Activated naive CD4-positive, alpha-beta T cell treated with anti-CD3 and anti-CD28 coated beads, Interleukin-2, amount 50 U/mL, for 16 hours (primary cell): Measurements from ENCODE around the gene REM2.

Experiments
- DNase-seq: peaks from one replicate; pipeline ENCODE4 v3.0.0-alpha.2; 2020

REM2 gene

GRCh38 chr14:22875003-22875747, 7.8 kb upstream of the REM2 start:
- no peak for DNase-seq

- DNase-seq = no peak
These were observed 7.2 kb upstream of the REM2 start for GRCh38 chr14:22875748-22876319.

DNA sequence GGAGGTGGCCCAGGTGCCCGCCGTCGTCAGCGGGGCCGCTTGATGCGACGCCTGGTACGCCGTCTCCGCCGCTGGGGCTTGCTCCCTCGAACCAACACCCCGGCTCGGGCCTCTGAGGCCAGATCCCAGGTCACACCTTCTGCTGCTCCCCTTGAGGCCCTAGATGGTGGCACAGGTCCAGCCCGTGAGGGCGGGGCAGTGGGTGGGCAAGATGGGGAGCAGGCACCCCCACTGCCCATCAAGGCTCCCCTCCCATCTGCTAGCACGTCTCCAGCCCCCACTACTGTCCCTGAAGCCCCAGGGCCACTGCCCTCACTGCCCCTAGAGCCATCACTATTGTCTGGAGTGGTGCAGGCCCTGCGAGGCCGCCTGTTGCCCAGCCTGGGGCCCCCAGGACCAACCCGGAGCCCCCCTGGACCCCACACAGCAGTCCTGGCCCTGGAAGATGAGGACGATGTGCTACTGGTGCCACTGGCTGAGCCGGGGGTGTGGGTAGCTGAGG, 6.0 kb upstream of the REM2 start:
- DNase-seq = no peak

DNA sequence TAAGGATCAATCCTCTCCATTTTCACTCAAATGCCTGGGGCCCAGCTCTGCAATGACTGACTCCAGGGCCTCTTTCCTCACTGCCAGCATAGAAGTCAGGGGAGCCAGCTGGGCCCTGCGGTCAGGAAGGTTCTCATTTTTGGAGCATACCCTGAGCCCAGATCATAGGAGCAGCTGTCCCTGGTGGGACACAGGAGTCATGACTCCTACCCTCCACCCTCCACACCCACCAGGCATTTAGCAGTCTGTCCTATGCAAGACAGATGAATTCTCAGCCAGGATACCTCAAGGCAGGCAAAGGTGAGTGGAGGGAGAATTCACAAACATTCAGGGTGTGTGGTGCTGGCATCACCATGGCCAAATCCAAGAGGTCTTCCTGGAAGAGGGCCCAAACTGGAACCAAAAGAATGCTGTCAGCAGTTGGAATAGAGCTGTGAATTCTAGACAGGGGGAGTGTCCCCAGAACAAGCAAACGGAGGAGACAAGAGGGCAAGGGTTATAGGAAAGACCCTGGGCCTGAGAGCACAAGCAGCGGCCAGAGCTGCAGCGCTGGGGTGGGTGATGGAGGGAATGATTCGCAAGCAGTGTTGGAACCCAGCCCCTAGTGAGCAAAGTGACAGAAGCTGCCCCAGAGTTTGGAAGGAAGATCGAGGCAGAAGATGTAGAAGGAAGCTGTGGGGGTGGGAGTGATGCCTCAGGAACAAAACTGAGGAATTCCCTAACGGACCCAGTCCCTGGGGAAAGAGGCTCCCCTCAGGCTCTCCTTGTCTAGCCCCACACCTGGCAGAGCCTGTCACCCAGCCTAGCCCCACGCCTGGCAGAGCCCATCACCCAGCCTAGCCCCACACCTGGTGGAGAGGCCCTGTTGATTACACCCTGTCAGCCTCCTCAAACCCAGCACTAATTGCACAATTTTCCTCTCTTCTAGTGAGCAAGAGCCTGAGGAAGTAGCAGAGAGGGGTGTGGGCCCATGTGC, 4.5 kb upstream of the REM2 start:
- DNase-seq = no peak

DNA sequence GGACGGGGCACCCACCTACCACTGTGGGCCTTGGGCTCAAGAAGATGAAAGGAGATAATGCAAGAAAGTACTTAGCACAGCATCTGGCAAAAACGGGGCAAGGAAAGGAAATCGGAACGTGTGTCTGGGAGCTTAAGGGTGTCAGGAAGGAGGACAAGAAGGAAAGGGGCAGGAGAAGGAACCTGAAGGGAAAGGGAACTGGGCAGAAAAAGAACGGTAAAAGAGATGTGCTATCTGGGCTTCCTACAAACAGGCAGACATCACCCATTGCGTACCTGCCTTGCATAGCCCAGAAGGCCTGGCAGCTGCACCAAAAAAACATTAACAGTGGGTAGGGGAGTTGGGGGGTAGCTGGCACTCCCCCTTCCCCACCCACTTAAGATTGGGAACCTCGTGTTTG, 958 bp upstream of the REM2 start:
- DNase-seq = no peak

DNA sequence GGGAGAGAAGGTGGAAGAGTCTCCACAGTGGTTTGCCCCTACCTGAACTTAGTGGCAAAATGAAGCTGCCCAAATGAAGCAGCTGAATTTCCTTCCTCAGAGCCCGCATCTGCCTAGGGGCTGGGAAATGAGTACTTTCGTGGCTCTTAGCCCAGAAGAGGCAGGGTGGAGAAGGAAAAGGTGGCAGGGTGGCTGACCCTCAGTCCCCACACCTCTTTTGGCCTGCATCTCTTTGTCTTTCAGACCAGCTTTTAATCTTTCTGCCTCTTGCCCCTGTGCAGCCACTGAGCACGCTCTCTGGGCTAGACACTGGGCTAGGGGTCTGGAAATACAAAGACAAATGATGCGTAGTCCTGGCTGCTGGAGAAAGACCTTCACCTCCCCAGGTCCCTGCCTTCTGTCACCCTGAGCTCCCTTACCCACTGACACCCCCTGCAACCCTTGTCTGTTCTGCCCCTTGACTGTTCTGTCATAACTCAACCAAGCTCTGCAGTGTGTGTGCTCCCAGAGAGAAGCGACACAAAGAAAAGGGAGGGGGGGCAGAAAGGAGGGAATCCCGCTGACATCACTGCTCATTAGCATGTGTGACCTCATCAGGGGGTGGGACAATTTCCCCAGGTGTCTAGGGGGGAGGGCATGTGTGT, 371 bp upstream of the REM2 start:
- peak; percentile 58 for DNase-seq

GRCh38 chr14:22884076-22884737, 1.2 kb downstream of the REM2 start:
- no peak for DNase-seq

DNA sequence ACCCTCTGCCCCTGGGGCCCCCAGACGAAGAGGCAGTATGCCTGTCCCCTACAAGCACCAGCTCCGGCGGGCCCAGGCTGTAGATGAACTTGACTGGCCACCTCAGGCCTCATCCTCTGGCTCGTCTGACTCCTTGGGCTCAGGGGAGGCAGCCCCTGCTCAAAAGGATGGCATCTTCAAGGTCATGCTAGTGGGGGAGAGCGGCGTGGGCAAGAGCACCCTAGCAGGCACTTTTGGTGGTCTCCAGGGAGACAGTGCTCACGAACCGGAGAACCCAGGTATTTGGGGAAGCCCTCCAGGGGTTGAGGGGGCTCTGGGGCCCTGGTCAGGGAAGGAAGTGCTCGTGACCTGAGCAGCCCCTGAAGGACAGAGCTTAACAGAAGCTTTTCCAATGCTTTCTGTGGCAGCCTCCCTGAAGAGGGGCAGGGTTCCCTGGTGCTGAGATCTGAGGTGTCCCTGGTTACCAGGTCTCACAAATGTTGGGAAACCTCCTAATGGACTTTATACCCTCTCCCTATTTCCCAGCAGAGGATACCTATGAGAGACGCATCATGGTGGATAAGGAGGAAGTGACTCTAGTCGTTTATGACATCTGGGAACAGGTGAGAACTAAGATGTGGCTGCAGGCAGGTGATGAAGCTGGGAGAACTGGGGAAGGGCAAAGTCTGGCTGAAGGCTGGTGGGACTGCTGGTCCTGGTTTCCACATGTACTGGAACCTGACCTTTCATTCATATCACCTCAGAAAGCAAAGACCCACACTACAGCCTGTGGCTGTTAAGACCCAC, 1.9 kb downstream of the REM2 start:
- no peak for DNase-seq

GRCh38 chr14:22885975-22886374, 3.0 kb downstream of the REM2 start:
- no peak for DNase-seq

- peak; percentile 63 for DNase-seq
These were observed 3.7 kb downstream of the REM2 start for GRCh38 chr14:22886500-22887259.

- DNase-seq = no peak
These were observed 4.4 kb downstream of the REM2 start for GRCh38 chr14:22887260-22887989.

GRCh38 chr14:22887990-22888378, 5.0 kb downstream of the REM2 start:
- DNase-seq = peak; percentile 79

GRCh38 chr14:22888662-22889061, 5.6 kb downstream of the REM2 start:
- no peak for DNase-seq

DNA sequence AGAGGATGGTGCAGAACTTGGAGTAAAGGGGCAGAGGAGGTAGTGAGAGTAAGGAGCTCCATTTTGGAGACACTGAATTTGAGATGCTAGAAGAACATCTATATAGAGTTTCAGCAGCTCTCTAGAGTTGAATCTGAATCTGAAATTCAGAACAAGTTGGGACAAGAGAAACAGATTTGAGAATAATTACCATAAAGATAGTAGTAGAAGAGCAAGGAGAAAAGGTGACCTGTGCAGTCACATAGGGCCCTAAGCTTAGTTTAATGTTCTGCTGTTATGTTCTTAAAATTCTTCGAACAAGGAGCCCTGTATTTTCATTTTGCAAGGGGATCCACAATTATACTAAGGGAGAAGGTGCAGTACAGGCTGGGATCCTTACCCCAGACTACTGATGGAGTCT, 7.4 kb downstream of the REM2 start:
- no peak for DNase-seq

- DNase-seq = no peak
These were observed 9.5 kb downstream of the REM2 start for GRCh38 chr14:22892488-22892887.

- no peak for DNase-seq
These were observed 10.7 kb downstream of the REM2 start for GRCh38 chr14:22893706-22894105.

DNA sequence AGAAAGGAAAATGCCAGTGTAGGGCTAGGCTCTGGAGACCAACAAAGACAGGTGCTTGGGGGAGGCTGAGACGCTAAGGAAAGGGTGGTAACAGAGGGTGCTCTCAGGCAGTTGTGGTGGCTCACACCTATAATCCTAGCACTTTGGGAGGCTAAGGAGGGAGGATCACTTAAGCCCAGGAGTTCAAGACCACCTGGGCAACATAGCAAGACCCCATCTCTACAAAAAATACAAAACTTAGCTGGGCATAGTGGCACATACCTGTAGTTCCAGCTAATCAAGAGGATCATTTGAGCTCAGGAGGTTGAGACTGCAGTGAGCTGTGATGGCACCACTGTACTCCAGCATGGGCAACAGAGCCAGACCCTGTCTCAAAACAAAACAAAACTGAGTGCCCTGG, 12.4 kb downstream of the REM2 start:
- no peak for DNase-seq

- no peak for DNase-seq
These were observed 13.3 kb downstream of the REM2 start for GRCh38 chr14:22896356-22896755.

- no peak for DNase-seq
These were observed 13.7 kb downstream of the REM2 start for GRCh38 chr14:22896760-22897159.

DNA sequence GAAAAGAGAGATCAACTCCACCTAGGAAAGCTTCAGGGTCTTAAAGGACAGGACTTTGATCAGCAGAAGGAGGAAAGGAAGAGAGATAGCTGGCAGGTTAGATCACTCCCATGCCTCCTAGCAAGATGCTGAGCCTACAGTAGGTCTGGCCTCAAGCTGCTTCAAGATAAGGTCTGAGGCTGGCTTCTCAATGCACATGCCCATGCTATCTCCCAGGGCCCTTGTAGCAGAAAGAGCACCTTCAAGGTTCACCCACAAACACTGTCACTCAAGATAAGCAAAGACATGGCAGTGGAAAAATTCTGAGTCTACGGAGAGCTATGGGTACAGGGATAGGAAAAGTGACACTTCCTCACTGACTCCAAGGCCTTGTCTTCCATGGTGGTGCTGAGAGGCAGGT, 14.3 kb downstream of the REM2 start:
- no peak for DNase-seq
